HL-60 (cell line): Measurements from ENCODE around the gene VILL.

Experiments used
- CTCF ChIP-seq: IDR thresholded peaks from one replicate; pipeline ENCODE4 v1.5.1; 2011; ENCODE audit warnings: low read length, control low read depth, inconsistent platforms; ENCODE audit not compliant: insufficient read depth
- GABPA ChIP-seq: IDR thresholded peaks from 2 replicates; pipeline ENCODE4 v1.6.1; 2012; ENCODE audit warnings: low read depth
- POLR2AphosphoS5 ChIP-seq: IDR thresholded peaks from 2 replicates; pipeline ENCODE4 v1.6.1; 2012; ENCODE audit warnings: low read depth

- TF ChIP-seq CTCF (no peak), POLR2AphosphoS5 (no peak), GABPA (0 out of 2 replicates have a peak, but pooled peaks have one; percentile 4)
Measured at GRCh38 chr3:37980462-37981347, 9.9 kb upstream of the VILL start.
